ENCODE data around the gene HSF4. TPM values are rescaled to one million over a fixed set of nuclear protein-coding genes. Genes with fewer than 3 reads are reported as not detected.

The HSF4 gene
- total RNA-seq, 1 donor from 2014 or later = 5.7 TPM

DNA sequence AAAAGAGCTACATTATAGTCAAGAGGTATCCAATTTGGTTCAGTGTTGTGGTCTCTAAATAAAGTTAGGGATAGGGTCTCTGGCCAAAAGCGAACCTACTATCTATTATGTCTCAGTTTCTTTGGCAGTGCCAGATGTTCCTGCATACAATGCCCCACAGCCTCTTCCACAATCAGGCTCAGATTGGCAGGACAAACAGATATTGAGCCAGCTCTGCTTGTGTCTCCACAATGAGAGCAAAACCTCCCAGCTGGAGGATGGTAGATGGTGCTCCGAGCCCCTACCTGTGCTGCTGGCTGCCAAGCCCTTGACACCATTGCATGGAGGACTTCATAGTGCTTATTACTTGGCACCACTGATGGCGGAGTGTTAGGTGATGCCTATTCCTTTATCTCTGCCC, 35.1 kb upstream of the HSF4 start:
- no peak for TF ChIP-seq CTCF (IDR thresholded peaks at IDR 0.05; ENCODE audit: unreplicated experiment)
- Mint-ChIP-seq H3K27me3 (ENCODE audit: unreplicated experiment) (peaks cover 4% of the 10 kb centered on the region), H3K9me3 (ENCODE audit: unreplicated experiment) (no peaks in the 10 kb centered on the region), H3K36me3 (ENCODE audit: low read depth, unreplicated experiment) (peaks cover 34% of the 10 kb centered on the region), H3K4me3 (ENCODE audit: unreplicated experiment) (no peak overlapping the region), H3K4me1 (ENCODE audit: unreplicated experiment) (peaks cover 6% of the 10 kb centered on the region), H3K27ac (ENCODE audit: unreplicated experiment) (no peak overlapping the region)
- no peak for DNase-seq (ENCODE audit: low spot score)

- H3K36me3 Mint-ChIP-seq (ENCODE audit: low read depth, unreplicated experiment) = peaks cover 36% of the 10 kb centered on the region
- H3K27ac Mint-ChIP-seq (ENCODE audit: unreplicated experiment) = no peak overlapping the region
These were observed 26.9 kb upstream of the HSF4 start for GRCh38 chr16:67137605-67138004.

GRCh38 chr16:67141391-67141790, 23.2 kb upstream of the HSF4 start:
- Mint-ChIP-seq H3K36me3 (ENCODE audit: low read depth, unreplicated experiment) (peaks cover 35% of the 10 kb centered on the region), H3K27me3 (ENCODE audit: unreplicated experiment) (peaks cover 10% of the 10 kb centered on the region), H3K4me3 (ENCODE audit: unreplicated experiment) (no peak overlapping the region), H3K9me3 (ENCODE audit: unreplicated experiment) (no peaks in the 10 kb centered on the region), H3K4me1 (ENCODE audit: unreplicated experiment) (no peaks in the 10 kb centered on the region), H3K27ac (ENCODE audit: unreplicated experiment) (no peak overlapping the region)
- no peak for TF ChIP-seq CTCF (IDR thresholded peaks at IDR 0.05; ENCODE audit: unreplicated experiment)
- no peak for DNase-seq (ENCODE audit: low spot score)

More at GRCh38 chr16:67137605-67138004, 26.9 kb upstream of the HSF4 start:
- H3K9me3 Mint-ChIP-seq (ENCODE audit: unreplicated experiment) = no peaks in the 10 kb centered on the region
- no peak overlapping the region for H3K4me3 Mint-ChIP-seq (ENCODE audit: unreplicated experiment)
- no peak for DNase-seq (ENCODE audit: low spot score)
- no peak for TF ChIP-seq CTCF (IDR thresholded peaks at IDR 0.05; ENCODE audit: unreplicated experiment)
- peaks cover 4% of the 10 kb centered on the region for H3K4me1 Mint-ChIP-seq (ENCODE audit: unreplicated experiment)
- H3K27me3 Mint-ChIP-seq (ENCODE audit: unreplicated experiment) = no peaks in the 10 kb centered on the region

DNA sequence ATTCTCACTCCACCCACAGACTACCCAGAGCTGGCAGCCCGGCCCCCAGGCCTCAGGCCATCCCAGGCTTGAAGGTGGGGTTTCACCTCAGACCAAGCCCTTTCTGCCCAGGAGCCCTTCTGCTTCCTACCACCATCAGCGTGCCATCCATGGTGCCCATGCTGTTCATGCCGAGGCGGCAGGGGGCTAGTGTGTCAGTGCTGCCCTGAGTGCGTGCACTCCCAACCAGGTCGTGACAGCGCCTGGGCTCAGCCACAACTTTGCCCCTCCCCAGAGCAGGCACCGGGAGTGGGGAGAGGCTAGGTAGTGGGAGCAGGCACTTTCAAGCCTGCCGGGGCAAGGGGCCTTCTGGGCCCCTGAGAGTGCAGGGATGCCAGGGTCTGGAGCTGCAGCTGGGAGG, 22.2 kb upstream of the HSF4 start:
- H3K36me3 Mint-ChIP-seq (ENCODE audit: low read depth, unreplicated experiment) = peaks cover 35% of the 10 kb centered on the region
- no peak for DNase-seq (ENCODE audit: low spot score)
- peak overlapping the region; percentile 53 for H3K4me3 Mint-ChIP-seq (ENCODE audit: unreplicated experiment)
- H3K27me3 Mint-ChIP-seq (ENCODE audit: unreplicated experiment) = peaks cover 11% of the 10 kb centered on the region
- H3K27ac Mint-ChIP-seq (ENCODE audit: unreplicated experiment) = no peak overlapping the region
- H3K9me3 Mint-ChIP-seq (ENCODE audit: unreplicated experiment) = no peaks in the 10 kb centered on the region
- no peaks in the 10 kb centered on the region for H3K4me1 Mint-ChIP-seq (ENCODE audit: unreplicated experiment)
- no peak for TF ChIP-seq CTCF (IDR thresholded peaks at IDR 0.05; ENCODE audit: unreplicated experiment)

GRCh38 chr16:67144943-67145342, 19.6 kb upstream of the HSF4 start:
- no peak for DNase-seq (ENCODE audit: low spot score)
- H3K27ac Mint-ChIP-seq (ENCODE audit: unreplicated experiment) = no peak overlapping the region
- no peaks in the 10 kb centered on the region for H3K4me1 Mint-ChIP-seq (ENCODE audit: unreplicated experiment)
- no peaks in the 10 kb centered on the region for H3K9me3 Mint-ChIP-seq (ENCODE audit: unreplicated experiment)
- TF ChIP-seq CTCF (IDR thresholded peaks at IDR 0.05; ENCODE audit: unreplicated experiment) = no peak
- no peak overlapping the region for H3K4me3 Mint-ChIP-seq (ENCODE audit: unreplicated experiment)
- peaks cover 19% of the 10 kb centered on the region for H3K27me3 Mint-ChIP-seq (ENCODE audit: unreplicated experiment)
- H3K36me3 Mint-ChIP-seq (ENCODE audit: low read depth, unreplicated experiment) = peaks cover 35% of the 10 kb centered on the region

Data from endothelial cell (in vitro differentiated cells).